ENCODE data around the gene HDAC10. TPM values are rescaled to one million over a fixed set of nuclear protein-coding genes. Genes with fewer than 3 reads are reported as not detected.

The HDAC10 gene
- total RNA-seq, 4 donors from 2014 or later: 57.3 to 165 (median 119) TPM

DNA sequence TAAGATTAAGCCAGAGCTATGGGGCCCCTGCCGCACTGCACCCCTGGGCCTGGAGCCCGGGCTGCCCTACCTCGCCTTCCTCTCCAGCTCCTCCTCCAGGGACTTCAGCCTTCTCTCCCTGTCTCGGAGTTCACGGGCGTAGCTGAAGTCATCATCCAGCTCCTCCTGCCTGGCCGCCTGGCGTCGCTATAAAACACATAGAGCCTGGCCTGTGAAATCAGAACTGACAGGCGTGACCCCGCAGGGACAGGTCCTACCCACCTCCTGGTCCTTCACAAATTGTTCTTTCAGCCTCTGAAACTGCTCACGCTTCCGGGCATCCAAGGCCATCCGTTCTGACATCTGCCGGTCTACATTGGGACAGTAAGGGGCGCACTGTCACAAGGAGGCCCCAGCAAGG, 27.0 kb downstream of the HDAC10 start:
- H3K9me3 ChIP-seq: no peaks in the 10 kb centered on the region
- peaks cover 0 to 88% (median 0%) of the 10 kb centered on the region in 3 donors for H3K36me3 ChIP-seq
- TF ChIP-seq, protein P1, sequence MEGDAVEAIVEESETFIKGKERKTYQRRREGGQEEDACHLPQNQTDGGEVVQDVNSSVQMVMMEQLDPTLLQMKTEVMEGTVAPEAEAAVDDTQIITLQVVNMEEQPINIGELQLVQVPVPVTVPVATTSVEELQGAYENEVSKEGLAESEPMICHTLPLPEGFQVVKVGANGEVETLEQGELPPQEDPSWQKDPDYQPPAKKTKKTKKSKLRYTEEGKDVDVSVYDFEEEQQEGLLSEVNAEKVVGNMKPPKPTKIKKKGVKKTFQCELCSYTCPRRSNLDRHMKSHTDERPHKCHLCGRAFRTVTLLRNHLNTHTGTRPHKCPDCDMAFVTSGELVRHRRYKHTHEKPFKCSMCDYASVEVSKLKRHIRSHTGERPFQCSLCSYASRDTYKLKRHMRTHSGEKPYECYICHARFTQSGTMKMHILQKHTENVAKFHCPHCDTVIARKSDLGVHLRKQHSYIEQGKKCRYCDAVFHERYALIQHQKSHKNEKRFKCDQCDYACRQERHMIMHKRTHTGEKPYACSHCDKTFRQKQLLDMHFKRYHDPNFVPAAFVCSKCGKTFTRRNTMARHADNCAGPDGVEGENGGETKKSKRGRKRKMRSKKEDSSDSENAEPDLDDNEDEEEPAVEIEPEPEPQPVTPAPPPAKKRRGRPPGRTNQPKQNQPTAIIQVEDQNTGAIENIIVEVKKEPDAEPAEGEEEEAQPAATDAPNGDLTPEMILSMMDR (IDR thresholded peaks at IDR 0.05): no peak
- TF ChIP-seq POLR2A (IDR thresholded peaks at IDR 0.05): no peak
- DNase-seq: no peak
- no peak overlapping the region for H3K4me3 ChIP-seq
- H3K4me1 ChIP-seq: peaks cover 0 to 6% (median 0%) of the 10 kb centered on the region in 4 donors
- no peaks in the 10 kb centered on the region for H3K27me3 ChIP-seq
- no peak overlapping the region for H3K27ac ChIP-seq

DNA sequence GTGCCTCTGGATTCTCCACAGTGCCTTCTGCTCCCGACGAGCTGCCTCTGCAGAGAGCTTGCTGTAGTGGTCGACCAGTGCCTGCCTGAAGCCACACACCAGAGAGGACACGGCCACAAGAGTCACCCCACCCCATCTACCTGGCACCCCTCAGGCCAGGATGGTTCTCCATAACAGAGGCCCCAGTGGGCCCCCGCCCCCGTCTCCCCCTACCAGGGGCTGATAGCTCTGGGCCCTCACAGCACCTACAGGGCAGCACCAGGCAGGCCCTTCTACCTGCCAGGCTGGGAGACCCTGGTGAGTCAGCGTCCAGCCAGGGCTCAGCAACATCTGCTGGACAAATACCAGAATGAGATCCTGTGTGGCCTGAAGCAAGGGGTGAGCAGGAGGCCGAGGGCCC, 28.6 kb downstream of the HDAC10 start:
- Histone ChIP-seq H3K9me3 (no peaks in the 10 kb centered on the region), H3K4me1 (peaks cover 0 to 6% (median 0%) of the 10 kb centered on the region in 4 donors), H3K4me3 (no peak overlapping the region), H3K27me3 (no peaks in the 10 kb centered on the region), H3K36me3 (peaks cover 0 to 89% (median 0%) of the 10 kb centered on the region in 3 donors), H3K27ac (no peak overlapping the region)
- TF ChIP-seq POLR2A (IDR thresholded peaks at IDR 0.05): no peak
- TF ChIP-seq, protein P1 (IDR thresholded peaks at IDR 0.05): no peak
- no peak for DNase-seq

DNA sequence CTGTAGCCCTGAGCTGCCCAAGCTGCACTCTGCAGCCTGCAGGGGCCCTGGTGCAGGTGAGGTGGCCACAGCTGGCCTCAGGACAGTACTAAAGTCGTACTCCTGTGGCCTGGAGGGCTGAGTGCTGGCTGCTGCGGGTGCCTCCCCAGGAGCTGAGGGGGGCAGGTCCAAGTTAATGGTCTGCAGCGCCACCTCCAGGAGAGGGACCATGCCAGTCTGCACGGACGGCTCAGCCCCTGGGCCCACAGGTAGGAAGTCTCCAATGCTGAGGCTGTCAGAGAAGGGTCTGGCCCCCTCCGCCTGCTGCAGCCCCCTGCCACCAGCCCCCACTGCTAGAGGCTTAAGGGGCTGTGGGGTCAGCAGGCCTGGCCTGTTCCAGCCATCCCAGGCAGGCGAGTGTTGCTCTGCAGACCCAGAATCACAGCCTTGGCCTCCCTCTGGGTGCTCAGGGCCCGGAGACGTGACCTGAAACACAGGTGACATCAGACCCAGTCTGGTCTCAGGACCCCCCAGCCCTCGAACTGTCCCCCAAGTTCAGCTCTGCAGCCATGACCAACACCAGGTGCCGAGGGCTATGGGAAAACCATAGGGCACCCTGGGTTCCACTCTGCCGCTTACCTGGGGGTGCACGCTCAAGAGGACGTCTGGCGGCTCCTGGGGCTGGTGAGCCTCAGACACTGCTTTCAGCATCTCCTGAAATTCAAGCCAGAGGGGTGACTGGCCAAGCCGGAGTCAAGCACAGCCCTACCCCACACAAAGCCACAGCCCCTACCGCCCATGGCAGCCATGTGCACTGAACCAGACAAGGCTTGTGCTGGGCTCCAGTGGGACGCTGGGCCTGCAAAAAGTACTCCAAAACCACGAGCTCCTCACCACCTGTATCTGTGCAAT, 29.4 kb downstream of the HDAC10 start:
- DNase-seq: no peak
- Histone ChIP-seq H3K4me3 (no peak overlapping the region), H3K27me3 (no peaks in the 10 kb centered on the region), H3K4me1 (peaks cover 0 to 6% (median 0%) of the 10 kb centered on the region in 4 donors), H3K9me3 (no peaks in the 10 kb centered on the region), H3K36me3 (peaks cover 0 to 91% (median 0%) of the 10 kb centered on the region in 3 donors), H3K27ac (no peak overlapping the region)
- TF ChIP-seq, protein P1 (IDR thresholded peaks at IDR 0.05): no peak
- TF ChIP-seq POLR2A (IDR thresholded peaks at IDR 0.05): no peak

DNA sequence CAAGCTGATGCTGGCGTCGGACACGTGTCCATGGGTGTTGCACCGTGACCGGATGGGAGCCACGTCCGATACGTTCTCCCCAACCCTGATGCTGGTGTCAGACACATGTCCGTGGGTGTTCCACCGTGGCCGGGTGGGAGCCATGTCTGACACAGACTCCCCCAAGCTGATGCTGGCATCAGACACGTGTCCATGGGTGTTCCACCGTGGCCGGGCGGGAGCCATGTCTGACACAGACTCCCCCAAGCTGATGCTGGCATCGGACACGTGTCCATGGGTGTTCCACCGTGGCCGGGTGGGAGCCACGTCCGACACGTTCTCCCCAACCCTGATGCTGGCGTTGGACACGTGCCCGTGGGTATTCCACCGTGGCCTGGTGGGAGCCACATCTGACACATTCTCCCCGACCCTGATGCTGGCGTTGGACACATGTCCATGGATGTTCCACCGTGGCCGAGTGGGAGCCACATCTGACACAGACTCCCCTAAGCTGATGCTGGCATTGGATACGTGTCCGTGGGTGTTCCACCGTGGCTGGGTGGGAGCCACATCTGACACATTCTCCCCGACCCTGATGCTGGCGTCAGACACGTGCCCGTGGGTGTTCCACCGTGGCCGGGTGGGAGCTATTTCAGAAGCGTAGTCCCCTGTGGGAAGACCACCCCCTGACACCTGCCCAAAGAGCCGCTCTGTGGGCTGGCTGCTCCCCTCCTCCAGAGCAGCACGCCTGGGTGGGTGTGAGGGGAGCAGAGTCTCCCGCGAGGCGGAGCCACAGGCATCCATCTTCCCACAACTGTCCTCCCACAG, 30.3 kb downstream of the HDAC10 start:
- Histone ChIP-seq H3K4me1 (peaks cover 0 to 6% (median 0%) of the 10 kb centered on the region in 4 donors), H3K27me3 (no peaks in the 10 kb centered on the region), H3K36me3 (peaks cover 0 to 91% (median 0%) of the 10 kb centered on the region in 3 donors), H3K4me3 (no peak overlapping the region), H3K9me3 (no peaks in the 10 kb centered on the region), H3K27ac (no peak overlapping the region)
- no peak for DNase-seq
- TF ChIP-seq, protein P1 (IDR thresholded peaks at IDR 0.05): no peak
- TF ChIP-seq POLR2A (IDR thresholded peaks at IDR 0.05): no peak

DNA sequence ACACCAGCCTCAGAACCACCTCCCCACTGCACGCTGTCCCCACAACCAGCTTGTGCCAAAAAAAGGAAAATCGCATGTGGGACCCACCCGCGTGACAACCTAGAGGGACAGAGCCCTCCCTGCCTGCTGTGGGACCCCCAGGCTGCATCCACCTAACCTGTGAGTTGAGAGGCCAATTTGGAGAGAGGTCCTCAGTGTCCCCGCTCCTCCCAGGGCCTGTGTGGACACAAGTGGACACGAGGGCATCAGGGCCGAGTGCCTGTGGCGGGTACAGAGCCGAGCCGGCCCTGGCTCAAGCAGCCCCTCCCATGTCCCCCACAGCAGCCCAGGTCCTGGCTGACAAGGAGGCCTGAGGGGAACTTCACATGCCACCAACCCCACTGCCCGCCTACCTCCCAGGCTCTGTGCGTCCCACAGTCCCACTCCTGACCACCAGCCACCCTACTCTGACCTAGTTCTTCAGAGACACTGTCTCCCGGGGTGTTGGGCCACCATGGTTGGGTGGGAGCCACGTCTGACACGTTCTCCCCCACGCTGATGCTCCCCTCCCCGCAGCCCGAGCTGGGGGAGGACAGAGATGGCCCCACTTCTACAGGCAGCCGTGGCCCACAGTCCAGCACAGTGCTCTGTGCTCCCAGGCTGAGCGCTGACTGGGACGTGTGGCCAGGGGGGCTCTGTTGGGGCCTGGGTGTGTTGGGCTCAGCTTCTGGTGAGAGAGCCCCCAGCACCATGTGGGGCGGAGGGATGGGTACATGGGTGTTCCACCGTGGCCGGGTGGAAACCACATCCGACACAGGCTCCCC, 31.1 kb downstream of the HDAC10 start:
- H3K9me3 ChIP-seq: no peaks in the 10 kb centered on the region
- no peak overlapping the region for H3K27ac ChIP-seq
- H3K27me3 ChIP-seq: no peaks in the 10 kb centered on the region
- H3K4me1 ChIP-seq: peaks cover 0 to 6% (median 0%) of the 10 kb centered on the region in 4 donors
- peaks cover 0 to 91% (median 0%) of the 10 kb centered on the region in 3 donors for H3K36me3 ChIP-seq
- no peak for DNase-seq
- TF ChIP-seq, protein P1 (IDR thresholded peaks at IDR 0.05): no peak
- TF ChIP-seq POLR2A (IDR thresholded peaks at IDR 0.05): no peak
- H3K4me3 ChIP-seq: no peak overlapping the region
